H9 (cell line): ENCODE measurements around the gene ALKAL2. TPM values are rescaled to one million over a fixed set of nuclear protein-coding genes. Genes with fewer than 3 reads are reported as not detected.

Source experiments
- DNase-seq: peaks from one replicate; pipeline ENCODE4 v3.0.0-alpha.2; 2017
- H2AFZ ChIP-seq: one replicate; pipeline ENCODE4 v1.6.1; 2013; ENCODE audit warnings: mild to moderate bottlenecking, low read length, control low read depth, moderate library complexity
- H2AK5ac ChIP-seq: 2 replicates; pipeline ENCODE4 v1.6.1; 2013; ENCODE audit warnings: low read length, control low read depth, mixed read lengths; ENCODE audit not compliant: insufficient read length
- H2BK120ac ChIP-seq: one replicate; pipeline ENCODE4 v1.6.1; 2013; ENCODE audit warnings: low read depth, mild to moderate bottlenecking, low read length, control low read depth, inconsistent platforms; ENCODE audit not compliant: poor library complexity, severe bottlenecking
- H2BK12ac ChIP-seq: 2 replicates; pipeline ENCODE4 v1.6.1; 2013; ENCODE audit warnings: low read length, control low read depth, mixed read lengths, low read depth; ENCODE audit not compliant: insufficient read length
- H2BK15ac ChIP-seq: 2 replicates; pipeline ENCODE4 v1.6.1; 2013; ENCODE audit warnings: low read depth, low read length, control low read depth
- H2BK20ac ChIP-seq: one replicate; pipeline ENCODE4 v1.6.1; 2013; ENCODE audit warnings: low read depth, mild to moderate bottlenecking, low read length, control low read depth, inconsistent platforms; ENCODE audit not compliant: poor library complexity, severe bottlenecking
- H2BK5ac ChIP-seq: 2 replicates; pipeline ENCODE4 v1.6.1; 2013; ENCODE audit warnings: low read length, control low read depth, mixed read lengths; ENCODE audit not compliant: insufficient read length
- H3K14ac ChIP-seq: 2 replicates; pipeline ENCODE4 v1.6.1; 2013; ENCODE audit warnings: low read length, control low read depth; ENCODE audit not compliant: insufficient read depth
- H3K18ac ChIP-seq: 2 replicates; pipeline ENCODE4 v1.6.1; 2013; ENCODE audit warnings: low read depth, mild to moderate bottlenecking, mixed read lengths, low read length, control low read depth; ENCODE audit not compliant: insufficient read length
- H3K23ac ChIP-seq: 2 replicates; pipeline ENCODE4 v1.6.1; 2013; ENCODE audit warnings: low read length, control low read depth, mixed read lengths, low read depth; ENCODE audit not compliant: insufficient read length
- H3K23me2 ChIP-seq: 2 replicates; pipeline ENCODE4 v1.6.1; 2013; ENCODE audit warnings: low read depth, mild to moderate bottlenecking, mixed read lengths, low read length, control low read depth; ENCODE audit not compliant: insufficient read length, poor library complexity, severe bottlenecking
- H3K27ac ChIP-seq: 2 replicates; pipeline ENCODE4 v1.5.1; 2013; ENCODE audit warnings: low read length, control low read depth, mixed read lengths, low read depth; ENCODE audit not compliant: insufficient read length
- H3K27me3 ChIP-seq: 2 replicates; pipeline ENCODE4 v1.6.1; 2013; ENCODE audit warnings: low read length, control low read depth, inconsistent platforms; ENCODE audit not compliant: insufficient read depth
- H3K4ac ChIP-seq: 2 replicates; pipeline ENCODE4 v1.6.1; 2013; ENCODE audit warnings: low read depth, mild to moderate bottlenecking, control low read depth, inconsistent platforms, low read length, moderate library complexity
- H3K4me1 ChIP-seq: 2 replicates; pipeline ENCODE4 v1.6.1; 2013; ENCODE audit warnings: low read length, control low read depth, inconsistent platforms; ENCODE audit not compliant: insufficient read depth
- H3K4me2 ChIP-seq: 2 replicates; pipeline ENCODE4 v1.6.1; 2013; ENCODE audit warnings: low read length, control low read depth, mixed read lengths; ENCODE audit not compliant: insufficient read length, insufficient read depth
- H3K56ac ChIP-seq: 2 replicates; pipeline ENCODE4 v1.6.1; 2013; ENCODE audit warnings: low read depth, mild to moderate bottlenecking, mixed read lengths, low read length, control low read depth; ENCODE audit not compliant: insufficient read length
- H3K79me1 ChIP-seq: 2 replicates; pipeline ENCODE4 v1.6.1; 2013; ENCODE audit warnings: low read depth, mild to moderate bottlenecking, moderate library complexity, low read length, control low read depth, inconsistent platforms; ENCODE audit not compliant: insufficient read depth, poor library complexity, severe bottlenecking
- H3K79me2 ChIP-seq: 2 replicates; pipeline ENCODE4 v1.6.1; 2013; ENCODE audit warnings: low read length, control low read depth, inconsistent platforms; ENCODE audit not compliant: insufficient read depth
- H3K9ac ChIP-seq: 2 replicates; pipeline ENCODE4 v1.6.1; 2013; ENCODE audit warnings: low read length, control low read depth, mixed read lengths; ENCODE audit not compliant: insufficient read length; ENCODE audit errors: extremely low read depth
- H3K9me3 ChIP-seq: one replicate; pipeline ENCODE4 v1.6.1; 2013; ENCODE audit warnings: low read depth, low read length, inconsistent platforms; ENCODE audit not compliant: control insufficient read depth
- H3T11ph ChIP-seq: one replicate; pipeline ENCODE4 v1.6.1; 2013; ENCODE audit warnings: mild to moderate bottlenecking, low read length, control low read depth, inconsistent platforms
- H4K20me1 ChIP-seq: one replicate; pipeline ENCODE4 v1.6.1; 2013; ENCODE audit not compliant: control insufficient read depth, insufficient read length, insufficient read depth
- H4K5ac ChIP-seq: 2 replicates; pipeline ENCODE4 v1.6.1; 2013; ENCODE audit warnings: low read depth, mild to moderate bottlenecking, mixed read lengths, low read length, control low read depth; ENCODE audit not compliant: insufficient read length
- H4K8ac ChIP-seq: replicated peaks from 2 replicates; pipeline ENCODE4 v1.6.1; 2013; ENCODE audit warnings: low read length, control low read depth, mixed read lengths, low read depth; ENCODE audit not compliant: insufficient read length
- H4K91ac ChIP-seq: 2 replicates; pipeline ENCODE4 v1.6.1; 2013; ENCODE audit warnings: low read depth, mild to moderate bottlenecking, moderate library complexity, mixed read lengths, low read length, control low read depth; ENCODE audit not compliant: insufficient read length
- H3K27ac Mint-ChIP-seq, 3 experiments: 2 replicates in 2 of 3; 3 replicates in 1 of 3; pipeline ENCODE4 v1.8.0; 2020 to 2021; ENCODE audit warnings: mixed read lengths in 3 of 3, mild to moderate bottlenecking in 1 of 3, moderate library complexity in 1 of 3
- H3K27me3 Mint-ChIP-seq: 2 replicates; pipeline ENCODE4 v1.8.0; 2021; ENCODE audit warnings: low read depth, mild to moderate bottlenecking, moderate library complexity, mixed read lengths
- H3K36me3 Mint-ChIP-seq, 3 experiments: 2 replicates in 2 of 3; 3 replicates in 1 of 3; pipeline ENCODE4 v1.8.0; 2020 to 2021; ENCODE audit warnings: low read depth in 3 of 3, mixed read lengths in 3 of 3; ENCODE audit not compliant: insufficient read depth in 1 of 3
- H3K4me1 Mint-ChIP-seq, 2 experiments: 2 replicates each; pipeline ENCODE4 v1.8.0; 2020; ENCODE audit warnings: mixed read lengths in 2 of 2
- H3K4me3 Mint-ChIP-seq, 2 experiments: 2 replicates in 1 of 2; 3 replicates in 1 of 2; pipeline ENCODE4 v1.8.0; 2020 to 2021; ENCODE audit warnings: mild to moderate bottlenecking in 2 of 2, mixed read lengths in 2 of 2, moderate library complexity in 1 of 2
- H3K9me3 Mint-ChIP-seq, 2 experiments: 2 replicates in 1 of 2; 3 replicates in 1 of 2; pipeline ENCODE4 v1.8.0; 2020; ENCODE audit warnings: mild to moderate bottlenecking in 2 of 2, mixed read lengths in 2 of 2, moderate library complexity in 1 of 2
- WGBS: extraction: QIAGEN DNeasy Blood & Tissue Kit; methylation state at CpG from one replicate; pipeline ENCODE4 v1.1.7; 2013; ENCODE audit warnings: missing lambda C conversion rate, low lambda C conversion rate, mixed read lengths; ENCODE audit not compliant: insufficient read length; ENCODE audit errors: extremely low coverage; 5-methylcytosine and 5-hydroxymethylcytosine counted together
- total RNA-seq: library from RNA; stranded (reverse); gene quantifications from 2 replicates; pipeline ENCODE4 v1.2.1, GENCODE V29; 2021
- TF ChIP-seq, protein P1 (sequence below): fragments of 200-600 bp; sonication (generic); conservative IDR thresholded peaks from 3 replicates; pipeline ENCODE4 v1.8.0; 2021; ENCODE audit warnings: antibody characterized with exemption, mild to moderate bottlenecking

Gene ALKAL2
- total RNA-seq, 1 experiment from 2014 or later, result 0.48 TPM

- Histone ChIP-seq H4K5ac (no peak overlapping the region), H4K20me1 (no peaks in the 10 kb centered on the region), H3K56ac (no peak overlapping the region), H4K91ac (no peak overlapping the region), H4K8ac (no peak overlapping the region), H2AFZ (no peak overlapping the region), H3K23me2 (peaks cover 16% of the 10 kb centered on the region), H3K27me3 (no peaks in the 10 kb centered on the region), H2AK5ac (no peak overlapping the region), H2BK15ac (no peak overlapping the region), H3K9me3 (no peaks in the 10 kb centered on the region), H3T11ph (no peak overlapping the region), H2BK5ac (no peak overlapping the region), H2BK120ac (no peak overlapping the region), H3K23ac (no peak overlapping the region), H3K4me2 (no peak overlapping the region), H3K18ac (no peak overlapping the region), H3K27ac (no peak overlapping the region), H3K79me2 (peaks cover 19% of the 10 kb centered on the region), H3K9ac (no peak overlapping the region), H3K4me1 (peaks cover 2% of the 10 kb centered on the region; the same call in 1 of the 2 replicates), H2BK12ac (no peak overlapping the region), H3K79me1 (no peaks in the 10 kb centered on the region), H2BK20ac (no peak overlapping the region), H3K14ac (no peak overlapping the region), H3K4ac (no peak overlapping the region)
- Mint-ChIP-seq H3K4me3 (peak overlapping the region in 1 of 2 experiments; percentile 93; a peak in 1 of 5 replicates), H3K27me3 (peaks cover 11% of the 10 kb centered on the region), H3K9me3 (peaks cover 27 to 30% of the 10 kb centered on the region in 2 experiments), H3K27ac (no peak overlapping the region), H3K36me3 (peaks cover 31 to 52% (median 38%) of the 10 kb centered on the region in 3 experiments), H3K4me1 (peaks cover 14 to 26% of the 10 kb centered on the region in 2 experiments)
- no CpG with 5 or more reads among the region's 3 CpGs for WGBS
- TF ChIP-seq, protein P1, sequence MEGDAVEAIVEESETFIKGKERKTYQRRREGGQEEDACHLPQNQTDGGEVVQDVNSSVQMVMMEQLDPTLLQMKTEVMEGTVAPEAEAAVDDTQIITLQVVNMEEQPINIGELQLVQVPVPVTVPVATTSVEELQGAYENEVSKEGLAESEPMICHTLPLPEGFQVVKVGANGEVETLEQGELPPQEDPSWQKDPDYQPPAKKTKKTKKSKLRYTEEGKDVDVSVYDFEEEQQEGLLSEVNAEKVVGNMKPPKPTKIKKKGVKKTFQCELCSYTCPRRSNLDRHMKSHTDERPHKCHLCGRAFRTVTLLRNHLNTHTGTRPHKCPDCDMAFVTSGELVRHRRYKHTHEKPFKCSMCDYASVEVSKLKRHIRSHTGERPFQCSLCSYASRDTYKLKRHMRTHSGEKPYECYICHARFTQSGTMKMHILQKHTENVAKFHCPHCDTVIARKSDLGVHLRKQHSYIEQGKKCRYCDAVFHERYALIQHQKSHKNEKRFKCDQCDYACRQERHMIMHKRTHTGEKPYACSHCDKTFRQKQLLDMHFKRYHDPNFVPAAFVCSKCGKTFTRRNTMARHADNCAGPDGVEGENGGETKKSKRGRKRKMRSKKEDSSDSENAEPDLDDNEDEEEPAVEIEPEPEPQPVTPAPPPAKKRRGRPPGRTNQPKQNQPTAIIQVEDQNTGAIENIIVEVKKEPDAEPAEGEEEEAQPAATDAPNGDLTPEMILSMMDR, result no peak
- DNase-seq, result no peak
Observed at GRCh38 chr2:262117-262516, 25.8 kb downstream of the ALKAL2 start.
